Measurements from ENCODE around the gene KRTAP10-7.

KRTAP10-7 gene

DNA sequence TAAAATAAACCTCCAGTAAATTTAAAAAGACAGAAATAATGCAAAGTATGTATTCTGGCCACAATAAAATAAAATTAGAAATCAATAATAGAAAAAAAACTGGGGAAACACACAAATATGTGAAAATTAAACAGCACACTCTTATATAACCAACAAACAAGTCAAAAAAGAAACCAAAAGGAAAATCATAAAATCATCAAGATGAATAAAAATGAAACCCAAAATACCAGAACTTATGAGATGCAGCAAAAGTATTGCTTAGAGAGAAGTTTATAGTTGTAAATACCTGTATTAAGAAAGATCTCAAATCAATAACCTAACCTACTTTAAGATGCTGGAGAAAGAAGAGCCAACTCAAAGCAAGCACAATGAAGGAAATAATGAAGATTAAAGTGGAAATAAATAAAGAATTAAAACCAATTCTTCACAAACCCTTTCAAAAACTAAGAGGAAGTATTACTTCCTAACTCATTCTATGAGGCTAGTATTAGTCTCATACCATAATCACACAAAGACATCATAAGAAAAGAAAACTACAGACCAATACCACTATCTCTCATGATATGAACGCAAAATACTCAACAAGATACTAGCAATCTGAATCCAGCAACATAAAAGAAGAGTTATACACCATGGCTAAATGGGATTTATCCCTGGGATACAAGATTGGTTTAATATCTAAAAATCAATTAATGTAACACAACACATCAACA lies 35.4 kb upstream of the KRTAP10-7 start:
- Histone ChIP-seq H3K27me3 (ENCODE audit: control insufficient read depth, low read length) (no peaks in the 10 kb centered on the region), H3K27ac (ENCODE audit: low read depth, low read length) (no peak overlapping the region), H3K9me2 (replicated peaks; ENCODE audit: control insufficient read depth, low read length) (no peaks in the 10 kb centered on the region), H3K79me2 (ENCODE audit: control insufficient read depth, low read length) (no peaks in the 10 kb centered on the region), H3K36me3 (ENCODE audit: control insufficient read depth, low read length) (no peaks in the 10 kb centered on the region), H3K4me2 (ENCODE audit: low read length) (no peak overlapping the region), H3K4me1 (ENCODE audit: control insufficient read depth, low read length) (no peaks in the 10 kb centered on the region), H3K4me3 (ENCODE audit: low read length) (no peak overlapping the region), H3K9me3 (ENCODE audit: control insufficient read depth, insufficient read depth, low read length) (no peaks in the 10 kb centered on the region), H4K20me1 (ENCODE audit: control insufficient read depth, insufficient read depth, low read depth, low read length) (no peaks in the 10 kb centered on the region), H3F3A (ENCODE audit: control insufficient read depth, insufficient read depth) (no peaks in the 10 kb centered on the region)
- TF ChIP-seq, protein P1, sequence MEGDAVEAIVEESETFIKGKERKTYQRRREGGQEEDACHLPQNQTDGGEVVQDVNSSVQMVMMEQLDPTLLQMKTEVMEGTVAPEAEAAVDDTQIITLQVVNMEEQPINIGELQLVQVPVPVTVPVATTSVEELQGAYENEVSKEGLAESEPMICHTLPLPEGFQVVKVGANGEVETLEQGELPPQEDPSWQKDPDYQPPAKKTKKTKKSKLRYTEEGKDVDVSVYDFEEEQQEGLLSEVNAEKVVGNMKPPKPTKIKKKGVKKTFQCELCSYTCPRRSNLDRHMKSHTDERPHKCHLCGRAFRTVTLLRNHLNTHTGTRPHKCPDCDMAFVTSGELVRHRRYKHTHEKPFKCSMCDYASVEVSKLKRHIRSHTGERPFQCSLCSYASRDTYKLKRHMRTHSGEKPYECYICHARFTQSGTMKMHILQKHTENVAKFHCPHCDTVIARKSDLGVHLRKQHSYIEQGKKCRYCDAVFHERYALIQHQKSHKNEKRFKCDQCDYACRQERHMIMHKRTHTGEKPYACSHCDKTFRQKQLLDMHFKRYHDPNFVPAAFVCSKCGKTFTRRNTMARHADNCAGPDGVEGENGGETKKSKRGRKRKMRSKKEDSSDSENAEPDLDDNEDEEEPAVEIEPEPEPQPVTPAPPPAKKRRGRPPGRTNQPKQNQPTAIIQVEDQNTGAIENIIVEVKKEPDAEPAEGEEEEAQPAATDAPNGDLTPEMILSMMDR (IDR thresholded peaks at IDR 0.05; ENCODE audit: low read depth, low read length, poor library complexity, severe bottlenecking) = no peak
- TF ChIP-seq EZH2phosphoT487 (IDR thresholded peaks at IDR 0.05; ENCODE audit: borderline replicate concordance, low read length) = no peak

DNA sequence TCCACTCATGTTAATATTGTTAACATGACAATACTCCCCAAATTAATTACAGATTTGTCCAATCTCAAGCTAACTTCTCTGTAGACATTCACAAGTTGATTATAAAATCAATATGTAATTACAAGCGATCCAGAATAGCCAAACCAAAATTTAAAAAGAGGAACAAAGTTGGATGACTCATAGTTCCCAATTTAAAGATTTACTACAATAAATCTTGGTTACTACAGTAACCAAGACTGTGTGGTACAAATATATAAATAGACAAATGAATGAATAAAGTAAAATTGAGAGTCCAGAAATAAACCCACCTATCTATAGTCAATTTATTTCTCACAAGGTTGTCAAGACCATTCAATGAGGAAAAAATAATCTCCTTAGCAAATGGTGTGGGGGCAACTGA lies 34.0 kb upstream of the KRTAP10-7 start:
- Histone ChIP-seq H4K20me1 (ENCODE audit: control insufficient read depth, insufficient read depth, low read depth, low read length) (no peaks in the 10 kb centered on the region), H3K27ac (ENCODE audit: low read depth, low read length) (no peak overlapping the region), H3F3A (ENCODE audit: control insufficient read depth, insufficient read depth) (no peaks in the 10 kb centered on the region), H3K79me2 (ENCODE audit: control insufficient read depth, low read length) (no peaks in the 10 kb centered on the region), H3K4me3 (ENCODE audit: low read length) (no peak overlapping the region), H3K9me2 (replicated peaks; ENCODE audit: control insufficient read depth, low read length) (no peaks in the 10 kb centered on the region), H3K9me3 (ENCODE audit: control insufficient read depth, insufficient read depth, low read length) (no peaks in the 10 kb centered on the region), H3K27me3 (ENCODE audit: control insufficient read depth, low read length) (no peaks in the 10 kb centered on the region), H3K4me1 (ENCODE audit: control insufficient read depth, low read length) (no peaks in the 10 kb centered on the region), H3K4me2 (ENCODE audit: low read length) (no peak overlapping the region), H3K36me3 (ENCODE audit: control insufficient read depth, low read length) (no peaks in the 10 kb centered on the region)
- TF ChIP-seq, protein P1 (IDR thresholded peaks at IDR 0.05; ENCODE audit: low read depth, low read length, poor library complexity, severe bottlenecking) = no peak
- no peak for TF ChIP-seq EZH2phosphoT487 (IDR thresholded peaks at IDR 0.05; ENCODE audit: borderline replicate concordance, low read length)

DNA sequence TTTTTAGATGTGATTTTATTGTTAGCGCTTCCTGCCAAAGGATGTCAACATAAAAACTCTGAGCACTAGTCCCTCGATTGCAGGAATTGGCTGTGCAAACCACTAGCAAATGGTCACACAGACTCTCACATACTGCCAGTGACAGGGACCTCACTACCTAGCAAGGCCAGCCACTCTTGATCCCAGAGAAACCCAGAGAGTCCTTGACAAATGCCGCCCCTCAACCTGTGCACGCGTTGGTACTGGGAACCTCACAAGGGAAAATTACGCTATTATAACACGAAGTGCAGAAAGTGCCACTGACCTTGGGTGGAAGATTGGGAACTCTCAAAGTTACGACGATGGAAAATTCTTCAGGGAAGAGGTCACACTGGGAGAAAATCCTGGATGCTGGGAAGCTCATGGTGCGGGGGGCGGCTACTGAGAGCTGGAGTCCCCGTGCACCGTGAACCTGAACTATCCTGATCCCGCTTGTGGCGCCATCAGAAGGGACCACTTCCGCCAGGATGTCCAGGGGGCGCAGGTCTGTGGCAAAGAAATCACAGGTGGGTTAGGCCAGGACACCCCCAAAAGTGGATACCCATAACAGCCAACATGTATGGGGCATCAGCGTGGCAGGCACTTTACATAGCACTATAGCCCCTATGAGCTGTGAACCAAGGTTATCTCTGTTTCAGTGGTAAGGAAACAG lies 32.8 kb upstream of the KRTAP10-7 start:
- Histone ChIP-seq H3K4me1 (ENCODE audit: control insufficient read depth, low read length) (no peaks in the 10 kb centered on the region), H3K4me2 (ENCODE audit: low read length) (no peak overlapping the region), H3K79me2 (ENCODE audit: control insufficient read depth, low read length) (no peaks in the 10 kb centered on the region), H3K9me3 (ENCODE audit: control insufficient read depth, insufficient read depth, low read length) (no peaks in the 10 kb centered on the region), H3K27ac (ENCODE audit: low read depth, low read length) (no peak overlapping the region), H4K20me1 (ENCODE audit: control insufficient read depth, insufficient read depth, low read depth, low read length) (no peaks in the 10 kb centered on the region), H3K9me2 (replicated peaks; ENCODE audit: control insufficient read depth, low read length) (no peaks in the 10 kb centered on the region), H3K27me3 (ENCODE audit: control insufficient read depth, low read length) (no peaks in the 10 kb centered on the region), H3K36me3 (ENCODE audit: control insufficient read depth, low read length) (no peaks in the 10 kb centered on the region), H3F3A (ENCODE audit: control insufficient read depth, insufficient read depth) (no peaks in the 10 kb centered on the region), H3K4me3 (ENCODE audit: low read length) (no peak overlapping the region)
- no peak for TF ChIP-seq EZH2phosphoT487 (IDR thresholded peaks at IDR 0.05; ENCODE audit: borderline replicate concordance, low read length)
- TF ChIP-seq, protein P1 (IDR thresholded peaks at IDR 0.05; ENCODE audit: low read depth, low read length, poor library complexity, severe bottlenecking) = no peak
